H9 (cell line): ENCODE data around the gene NEURL1. TPM values are rescaled to one million over a fixed set of nuclear protein-coding genes. Genes with fewer than 3 reads are reported as not detected.

ENCODE experiments used
- DNase-seq: peaks from one replicate; pipeline ENCODE4 v3.0.0-alpha.2; 2017
- H2AFZ ChIP-seq: one replicate; pipeline ENCODE4 v1.6.1; 2013; ENCODE audit warnings: mild to moderate bottlenecking, low read length, control low read depth, moderate library complexity
- H2AK5ac ChIP-seq: 2 replicates; pipeline ENCODE4 v1.6.1; 2013; ENCODE audit warnings: low read length, control low read depth, mixed read lengths; ENCODE audit not compliant: insufficient read length
- H2BK120ac ChIP-seq: one replicate; pipeline ENCODE4 v1.6.1; 2013; ENCODE audit warnings: low read depth, mild to moderate bottlenecking, low read length, control low read depth, inconsistent platforms; ENCODE audit not compliant: poor library complexity, severe bottlenecking
- H2BK12ac ChIP-seq: 2 replicates; pipeline ENCODE4 v1.6.1; 2013; ENCODE audit warnings: low read length, control low read depth, mixed read lengths, low read depth; ENCODE audit not compliant: insufficient read length
- H2BK15ac ChIP-seq: 2 replicates; pipeline ENCODE4 v1.6.1; 2013; ENCODE audit warnings: low read depth, low read length, control low read depth
- H2BK20ac ChIP-seq: one replicate; pipeline ENCODE4 v1.6.1; 2013; ENCODE audit warnings: low read depth, mild to moderate bottlenecking, low read length, control low read depth, inconsistent platforms; ENCODE audit not compliant: poor library complexity, severe bottlenecking
- H2BK5ac ChIP-seq: 2 replicates; pipeline ENCODE4 v1.6.1; 2013; ENCODE audit warnings: low read length, control low read depth, mixed read lengths; ENCODE audit not compliant: insufficient read length
- H3K14ac ChIP-seq: 2 replicates; pipeline ENCODE4 v1.6.1; 2013; ENCODE audit warnings: low read length, control low read depth; ENCODE audit not compliant: insufficient read depth
- H3K18ac ChIP-seq: 2 replicates; pipeline ENCODE4 v1.6.1; 2013; ENCODE audit warnings: low read depth, mild to moderate bottlenecking, mixed read lengths, low read length, control low read depth; ENCODE audit not compliant: insufficient read length
- H3K23ac ChIP-seq: 2 replicates; pipeline ENCODE4 v1.6.1; 2013; ENCODE audit warnings: low read length, control low read depth, mixed read lengths, low read depth; ENCODE audit not compliant: insufficient read length
- H3K23me2 ChIP-seq: 2 replicates; pipeline ENCODE4 v1.6.1; 2013; ENCODE audit warnings: low read depth, mild to moderate bottlenecking, mixed read lengths, low read length, control low read depth; ENCODE audit not compliant: insufficient read length, poor library complexity, severe bottlenecking
- H3K27ac ChIP-seq: 2 replicates; pipeline ENCODE4 v1.5.1; 2013; ENCODE audit warnings: low read length, control low read depth, mixed read lengths, low read depth; ENCODE audit not compliant: insufficient read length
- H3K27me3 ChIP-seq: 2 replicates; pipeline ENCODE4 v1.6.1; 2013; ENCODE audit warnings: low read length, control low read depth, inconsistent platforms; ENCODE audit not compliant: insufficient read depth
- H3K4ac ChIP-seq: 2 replicates; pipeline ENCODE4 v1.6.1; 2013; ENCODE audit warnings: low read depth, mild to moderate bottlenecking, control low read depth, inconsistent platforms, low read length, moderate library complexity
- H3K4me1 ChIP-seq: 2 replicates; pipeline ENCODE4 v1.6.1; 2013; ENCODE audit warnings: low read length, control low read depth, inconsistent platforms; ENCODE audit not compliant: insufficient read depth
- H3K4me2 ChIP-seq: 2 replicates; pipeline ENCODE4 v1.6.1; 2013; ENCODE audit warnings: low read length, control low read depth, mixed read lengths; ENCODE audit not compliant: insufficient read length, insufficient read depth
- H3K56ac ChIP-seq: 2 replicates; pipeline ENCODE4 v1.6.1; 2013; ENCODE audit warnings: low read depth, mild to moderate bottlenecking, mixed read lengths, low read length, control low read depth; ENCODE audit not compliant: insufficient read length
- H3K79me1 ChIP-seq: 2 replicates; pipeline ENCODE4 v1.6.1; 2013; ENCODE audit warnings: low read depth, mild to moderate bottlenecking, moderate library complexity, low read length, control low read depth, inconsistent platforms; ENCODE audit not compliant: insufficient read depth, poor library complexity, severe bottlenecking
- H3K79me2 ChIP-seq: 2 replicates; pipeline ENCODE4 v1.6.1; 2013; ENCODE audit warnings: low read length, control low read depth, inconsistent platforms; ENCODE audit not compliant: insufficient read depth
- H3K9ac ChIP-seq: 2 replicates; pipeline ENCODE4 v1.6.1; 2013; ENCODE audit warnings: low read length, control low read depth, mixed read lengths; ENCODE audit not compliant: insufficient read length; ENCODE audit errors: extremely low read depth
- H3K9me3 ChIP-seq: one replicate; pipeline ENCODE4 v1.6.1; 2013; ENCODE audit warnings: low read depth, low read length, inconsistent platforms; ENCODE audit not compliant: control insufficient read depth
- H3T11ph ChIP-seq: one replicate; pipeline ENCODE4 v1.6.1; 2013; ENCODE audit warnings: mild to moderate bottlenecking, low read length, control low read depth, inconsistent platforms
- H4K20me1 ChIP-seq: one replicate; pipeline ENCODE4 v1.6.1; 2013; ENCODE audit not compliant: control insufficient read depth, insufficient read length, insufficient read depth
- H4K5ac ChIP-seq: 2 replicates; pipeline ENCODE4 v1.6.1; 2013; ENCODE audit warnings: low read depth, mild to moderate bottlenecking, mixed read lengths, low read length, control low read depth; ENCODE audit not compliant: insufficient read length
- H4K8ac ChIP-seq: replicated peaks from 2 replicates; pipeline ENCODE4 v1.6.1; 2013; ENCODE audit warnings: low read length, control low read depth, mixed read lengths, low read depth; ENCODE audit not compliant: insufficient read length
- H4K91ac ChIP-seq: 2 replicates; pipeline ENCODE4 v1.6.1; 2013; ENCODE audit warnings: low read depth, mild to moderate bottlenecking, moderate library complexity, mixed read lengths, low read length, control low read depth; ENCODE audit not compliant: insufficient read length
- H3K27ac Mint-ChIP-seq, 3 experiments: 2 replicates in 2 of 3; 3 replicates in 1 of 3; pipeline ENCODE4 v1.8.0; 2020 to 2021; ENCODE audit warnings: mixed read lengths in 3 of 3, mild to moderate bottlenecking in 1 of 3, moderate library complexity in 1 of 3
- H3K27me3 Mint-ChIP-seq: 2 replicates; pipeline ENCODE4 v1.8.0; 2021; ENCODE audit warnings: low read depth, mild to moderate bottlenecking, moderate library complexity, mixed read lengths
- H3K36me3 Mint-ChIP-seq, 3 experiments: 2 replicates in 2 of 3; 3 replicates in 1 of 3; pipeline ENCODE4 v1.8.0; 2020 to 2021; ENCODE audit warnings: low read depth in 3 of 3, mixed read lengths in 3 of 3; ENCODE audit not compliant: insufficient read depth in 1 of 3
- H3K4me1 Mint-ChIP-seq, 2 experiments: 2 replicates each; pipeline ENCODE4 v1.8.0; 2020; ENCODE audit warnings: mixed read lengths in 2 of 2
- H3K4me3 Mint-ChIP-seq, 2 experiments: 2 replicates in 1 of 2; 3 replicates in 1 of 2; pipeline ENCODE4 v1.8.0; 2020 to 2021; ENCODE audit warnings: mild to moderate bottlenecking in 2 of 2, mixed read lengths in 2 of 2, moderate library complexity in 1 of 2
- H3K9me3 Mint-ChIP-seq, 2 experiments: 2 replicates in 1 of 2; 3 replicates in 1 of 2; pipeline ENCODE4 v1.8.0; 2020; ENCODE audit warnings: mild to moderate bottlenecking in 2 of 2, mixed read lengths in 2 of 2, moderate library complexity in 1 of 2
- WGBS: extraction: QIAGEN DNeasy Blood & Tissue Kit; methylation state at CpG from one replicate; pipeline ENCODE4 v1.1.7; 2013; ENCODE audit warnings: missing lambda C conversion rate, low lambda C conversion rate, mixed read lengths; ENCODE audit not compliant: insufficient read length; ENCODE audit errors: extremely low coverage; 5-methylcytosine and 5-hydroxymethylcytosine counted together
- total RNA-seq: library from RNA; stranded (reverse); gene quantifications from 2 replicates; pipeline ENCODE4 v1.2.1, GENCODE V29; 2021
- TF ChIP-seq, protein P1 (sequence below): fragments of 200-600 bp; sonication (generic); conservative IDR thresholded peaks from 3 replicates; pipeline ENCODE4 v1.8.0; 2021; ENCODE audit warnings: antibody characterized with exemption, mild to moderate bottlenecking

The NEURL1 gene
- total RNA-seq, 1 experiment from 2014 or later: 1.2 TPM

DNA sequence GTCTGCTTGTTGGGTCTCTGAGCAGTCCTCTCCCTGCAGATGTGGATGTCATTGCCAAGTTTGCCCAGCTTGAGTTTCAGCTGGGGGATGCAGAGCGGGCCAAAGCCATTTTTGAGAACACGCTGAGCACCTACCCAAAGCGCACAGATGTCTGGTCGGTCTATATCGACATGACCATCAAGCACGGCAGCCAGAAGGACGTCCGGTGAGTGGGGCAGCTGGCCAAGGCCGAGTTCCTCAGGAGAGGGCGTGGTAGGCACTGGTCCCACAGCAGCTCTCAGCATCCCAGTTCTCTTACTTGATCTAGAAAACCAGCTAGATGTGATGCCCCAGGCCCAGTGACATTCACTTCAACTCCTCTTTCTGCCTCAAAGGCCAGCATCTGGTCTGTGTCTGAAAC lies 49.0 kb upstream of the NEURL1 start:
- no peak overlapping the region for H3K56ac ChIP-seq
- no peak overlapping the region for H2BK120ac ChIP-seq
- H2BK12ac ChIP-seq: no peak overlapping the region
- no peak overlapping the region for H3K27ac ChIP-seq
- H3K27me3 ChIP-seq: no peaks in the 10 kb centered on the region
- H2AFZ ChIP-seq: no peak overlapping the region
- no peak overlapping the region for H3K4ac ChIP-seq
- no peaks in the 10 kb centered on the region for H3K79me1 ChIP-seq
- no peak overlapping the region for H3T11ph ChIP-seq
- no peak overlapping the region for H2AK5ac ChIP-seq
- no peak overlapping the region for H3K4me3 Mint-ChIP-seq
- H3K9me3 ChIP-seq: no peaks in the 10 kb centered on the region
- H3K14ac ChIP-seq: no peak overlapping the region
- no peak overlapping the region for H2BK5ac ChIP-seq
- H4K20me1 ChIP-seq: no peaks in the 10 kb centered on the region
- H3K9ac ChIP-seq: no peak overlapping the region
- no peaks in the 10 kb centered on the region for H3K9me3 Mint-ChIP-seq
- no peak overlapping the region for H3K23ac ChIP-seq
- no peak overlapping the region for H4K5ac ChIP-seq
- TF ChIP-seq, protein P1, sequence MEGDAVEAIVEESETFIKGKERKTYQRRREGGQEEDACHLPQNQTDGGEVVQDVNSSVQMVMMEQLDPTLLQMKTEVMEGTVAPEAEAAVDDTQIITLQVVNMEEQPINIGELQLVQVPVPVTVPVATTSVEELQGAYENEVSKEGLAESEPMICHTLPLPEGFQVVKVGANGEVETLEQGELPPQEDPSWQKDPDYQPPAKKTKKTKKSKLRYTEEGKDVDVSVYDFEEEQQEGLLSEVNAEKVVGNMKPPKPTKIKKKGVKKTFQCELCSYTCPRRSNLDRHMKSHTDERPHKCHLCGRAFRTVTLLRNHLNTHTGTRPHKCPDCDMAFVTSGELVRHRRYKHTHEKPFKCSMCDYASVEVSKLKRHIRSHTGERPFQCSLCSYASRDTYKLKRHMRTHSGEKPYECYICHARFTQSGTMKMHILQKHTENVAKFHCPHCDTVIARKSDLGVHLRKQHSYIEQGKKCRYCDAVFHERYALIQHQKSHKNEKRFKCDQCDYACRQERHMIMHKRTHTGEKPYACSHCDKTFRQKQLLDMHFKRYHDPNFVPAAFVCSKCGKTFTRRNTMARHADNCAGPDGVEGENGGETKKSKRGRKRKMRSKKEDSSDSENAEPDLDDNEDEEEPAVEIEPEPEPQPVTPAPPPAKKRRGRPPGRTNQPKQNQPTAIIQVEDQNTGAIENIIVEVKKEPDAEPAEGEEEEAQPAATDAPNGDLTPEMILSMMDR: no peak
- H4K8ac ChIP-seq: no peak overlapping the region
- WGBS: no CpG with 5 or more reads among the region's 10 CpGs
- DNase-seq: no peak
- peaks cover 48 to 91% (median 81%) of the 10 kb centered on the region in 3 experiments for H3K36me3 Mint-ChIP-seq
- H3K4me1 ChIP-seq: no peaks in the 10 kb centered on the region
- H3K18ac ChIP-seq: no peak overlapping the region
- H3K27ac Mint-ChIP-seq: no peak overlapping the region
- no peaks in the 10 kb centered on the region for H3K79me2 ChIP-seq
- no peak overlapping the region for H3K4me2 ChIP-seq
- no peak overlapping the region for H2BK20ac ChIP-seq
- H4K91ac ChIP-seq: no peak overlapping the region
- H3K23me2 ChIP-seq: no peaks in the 10 kb centered on the region
- H3K27me3 Mint-ChIP-seq: no peaks in the 10 kb centered on the region
- no peak overlapping the region for H2BK15ac ChIP-seq
- H3K4me1 Mint-ChIP-seq: peaks cover 0 to 3% of the 10 kb centered on the region in 2 experiments; a peak in 1 of 4 replicates
